Psoas muscle (tissue), 8 donors: Measurements from ENCODE around the gene CTU1. TPM values are rescaled to one million over a fixed set of nuclear protein-coding genes. Genes with fewer than 3 reads are reported as not detected.
A peak's percentile ranks its signal among the peaks of the same experiment; 100 is the strongest.

Experiments
- ATAC-seq, 4 donors: fragments of 200-7000 bp; cut with Tn5 transposase; one replicate each; pipeline ENCODE4 v1.9.1; 2020; ENCODE audit warnings: moderate library complexity in 3 of 4, mild to moderate bottlenecking in 2 of 4
- DNase-seq, 2 donors: peaks; one replicate each; pipeline ENCODE4 v3.0.0-alpha.2; 2020
- H3K27ac ChIP-seq: fragments of 200-600 bp; one replicate; pipeline ENCODE4 v1.8.0; 2022
- H3K27me3 ChIP-seq, 3 donors: fragments of 200-600 bp in 1 of 3; one replicate each; pipeline versions ENCODE4 v1.6.1 to v1.8.0; 2013 to 2022; ENCODE audit warnings: low read length in 2 of 3, mild to moderate bottlenecking in 2 of 3, moderate library complexity in 1 of 3; ENCODE audit not compliant: insufficient read depth in 3 of 3
- H3K36me3 ChIP-seq, 2 donors: fragments of 200-600 bp in 1 of 2; one replicate each; pipeline versions ENCODE4 v1.6.1 to v1.8.0; 2013 to 2022; ENCODE audit warnings: low read depth in 1 of 2, mild to moderate bottlenecking in 1 of 2, moderate library complexity in 1 of 2; ENCODE audit not compliant: insufficient read depth in 1 of 2
- H3K4me1 ChIP-seq: fragments of 200-600 bp; one replicate; pipeline ENCODE4 v1.8.0; 2022
- H3K4me3 ChIP-seq: fragments of 200-600 bp; one replicate; pipeline ENCODE4 v1.8.0; 2022; ENCODE audit warnings: mild to moderate bottlenecking
- H3K9me3 ChIP-seq: fragments of 200-600 bp; one replicate; pipeline ENCODE4 v1.8.0; 2022
- CTCF ChIP-seq: fragments of 200-600 bp; IDR thresholded peaks from one replicate; pipeline ENCODE4 v1.8.0; 2022; ENCODE audit warnings: antibody characterized with exemption
- WGBS, 3 donors: extraction: QIAGEN DNeasy Blood & Tissue Kit; methylation state at CpG; one replicate each; pipeline versions ENCODE4 v1.1.6 to v1.1.7; 2013; 5-methylcytosine and 5-hydroxymethylcytosine counted together
- intact Hi-C, 2 donors: fragments of 100-400 bp; cut with DNase I; formaldehyde crosslinking; loops; one replicate each; pipeline versions ENCODE4 v1.11.0 to v1.14.2; 2022
- polyA plus RNA-seq, 3 donors: library from polyadenylated mRNA; stranded (reverse); fragments of 200-250 nt; gene quantifications; one replicate each; pipeline ENCODE4 v1.2.3, GENCODE V29; 2013
- total RNA-seq, 4 donors: library from RNA; stranded (reverse); fragmentation: NEBNext Ultra II Directional in 2 of 4; extraction: Animal tissue kit (Norgen Biotek cat#: 25700) in 2 of 4; gene quantifications; one replicate each; pipeline versions ENCODE4 v1.2.1 to v1.2.4, GENCODE V29; 2021 to 2023
- donor health status: healthy with polysubstance abuse.
- donor health status: DM: no; HTN: no; CAD: no; lungs with moderate emphysema.
- donor health status: Bipolar disorder and iron deficiency.
- donor health status: healthy.
- donor health status: DM: yes; HTN: yes; CAD: no.
- donor health status: DM: no; HTN: no; CAD: no.
- donor health status: DM: no; HTN: no; CAD: no.
- donor health status: DM: yes; HTN: yes; CAD: no.

Gene CTU1
- total and polyA plus RNA-seq, 7 donors, result 1.4 to 9.1 (median 5.6) TPM

- Histone ChIP-seq H3K4me3 (peak overlapping the region; percentile 85), H3K36me3 (peaks cover 10 to 23% of the 10 kb centered on the region in 2 donors), H3K27ac (peak overlapping the region; percentile 75), H3K9me3 (no peaks in the 10 kb centered on the region), H3K27me3 (peaks cover 0 to 5% (median 0%) of the 10 kb centered on the region in 3 donors), H3K4me1 (peaks cover 7% of the 10 kb centered on the region)
- TF ChIP-seq CTCF, result no peak
- 13 to 16% (median 15%) methylated on average over 18 of the region's 18 CpGs for WGBS, 3 donors
- peak in 3 of 4 donors; percentile 2 to 14 (median 2) for ATAC-seq
- intact Hi-C loops, result loop anchor here (2.0 to 10.0 kb wide), 2 partner anchors 293 to 487 kb away; no protein-coding TSS in a partner anchor
- DNase-seq, result peak in 1 of 2 donors; percentile 32
These were observed 673 bp downstream of the CTU1 start for GRCh38 chr19:51107406-51108065.

GRCh38 chr19:51103926-51104341, 4.3 kb downstream of the CTU1 start:
- Histone ChIP-seq H3K4me1 (peaks cover 11% of the 10 kb centered on the region), H3K36me3 (peaks cover 10 to 42% of the 10 kb centered on the region in 2 donors), H3K4me3 (no peak overlapping the region), H3K27ac (no peak overlapping the region), H3K9me3 (no peaks in the 10 kb centered on the region), H3K27me3 (no peaks in the 10 kb centered on the region)
- intact Hi-C loops, result loop anchor here in 1 of 2 donors (10.0 kb wide), 1 partner anchor 289 kb away; no protein-coding TSS in a partner anchor
- TF ChIP-seq CTCF, result no peak
- ATAC-seq (no peak), DNase-seq (no peak)
- WGBS, 3 donors, result 74 to 82% (median 75%) methylated on average over 44 to 49 of the region's 49 CpGs

GRCh38 chr19:51102991-51103390, 5.2 kb downstream of the CTU1 start:
- H3K4me1 ChIP-seq, result peaks cover 11% of the 10 kb centered on the region
- WGBS, 3 donors, result 85 to 95% (median 92%) methylated on average over 7 of the region's 7 CpGs
- H3K4me3 ChIP-seq, result no peak overlapping the region
- ATAC-seq (no peak), DNase-seq (no peak)
- no peak for TF ChIP-seq CTCF
- intact Hi-C loops, result loop anchor here in 1 of 2 donors (10.0 kb wide), 1 partner anchor 288 kb away; no protein-coding TSS in a partner anchor
- H3K9me3 ChIP-seq, result no peaks in the 10 kb centered on the region
- H3K27ac ChIP-seq, result no peak overlapping the region
- peaks cover 10 to 44% of the 10 kb centered on the region in 2 donors for H3K36me3 ChIP-seq
- no peaks in the 10 kb centered on the region for H3K27me3 ChIP-seq

GRCh38 chr19:51101171-51101865, 6.9 kb downstream of the CTU1 start:
- H3K27ac ChIP-seq, result no peak overlapping the region
- peak in 2 of 4 donors; percentile 43 to 58 for ATAC-seq
- intact Hi-C loops, result loop anchor here in 1 of 2 donors (10.0 kb wide), 1 partner anchor 287 kb away; no protein-coding TSS in a partner anchor

More at GRCh38 chr19:51101171-51101865, 6.9 kb downstream of the CTU1 start:
- Histone ChIP-seq H3K27me3 (no peaks in the 10 kb centered on the region), H3K9me3 (no peaks in the 10 kb centered on the region), H3K4me1 (peaks cover 4% of the 10 kb centered on the region), H3K4me3 (no peak overlapping the region), H3K36me3 (peaks cover 10 to 44% of the 10 kb centered on the region in 2 donors)
- WGBS, 3 donors, result 51 to 61% (median 53%) methylated on average over 5 of the region's 5 CpGs
- no peak for DNase-seq
- TF ChIP-seq CTCF, result no peak
